ENCODE results near the gene SPRTN. TPM values are rescaled to one million over a fixed set of nuclear protein-coding genes. Genes with fewer than 3 reads are reported as not detected.

SPRTN gene
- total and polyA plus RNA-seq, 2 of the 8 experiments (the other 6 are each of a cell fraction or from before 2014, with no cell fraction given) = 6.6 to 15.1 TPM

DNA sequence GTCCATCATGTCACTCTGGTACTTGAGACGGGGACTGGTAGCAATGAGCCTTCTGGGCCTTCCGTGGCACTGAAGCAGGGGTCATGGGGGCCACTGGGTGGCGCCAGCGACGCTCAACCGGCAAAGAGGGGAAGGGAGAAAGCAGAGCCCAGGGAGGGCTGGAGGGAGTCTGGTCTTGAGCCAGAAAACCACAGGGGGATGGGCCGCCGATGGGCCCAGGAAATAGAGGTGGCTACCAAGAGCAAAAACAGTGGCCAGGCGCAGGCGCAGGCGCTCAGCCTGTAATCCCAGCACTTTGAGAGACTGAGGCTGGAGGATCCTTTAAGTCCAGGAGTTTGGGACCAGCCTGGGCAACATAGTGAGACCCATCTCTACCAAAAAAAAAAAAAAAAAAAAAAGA is 22.2 kb upstream of the SPRTN start (continued):
- TF ChIP-seq HDAC2 (IDR thresholded peaks at IDR 0.05; ENCODE audit: borderline replicate concordance in 1 of 2, low read depth in 2 of 2, low read length in 2 of 2) (0 out of 4 replicates have a peak, but pooled peaks of 1 of the 2 experiments have one; percentile 42), ZNF274 (IDR thresholded peaks at IDR 0.05; ENCODE audit: borderline replicate concordance, extremely low read depth, low read length) (no peak), BRCA1 (IDR thresholded peaks at IDR 0.05; ENCODE audit: low read depth, low read length) (0 out of 2 replicates have a peak, but pooled peaks have one; percentile 15), KDM1A (IDR thresholded peaks at IDR 0.05; ENCODE audit: borderline replicate concordance, low read length) (peak; percentile 91), CHD2 (IDR thresholded peaks at IDR 0.05; ENCODE audit: low read length) (peak; percentile 32; the same call in 1 of the 2 replicates), HDAC6 (IDR thresholded peaks at IDR 0.05; ENCODE audit: low read depth, low read length) (no peak), SIRT6 (IDR thresholded peaks at IDR 0.05; ENCODE audit: low read length) (no peak)
- TF ChIP-seq, protein P1, sequence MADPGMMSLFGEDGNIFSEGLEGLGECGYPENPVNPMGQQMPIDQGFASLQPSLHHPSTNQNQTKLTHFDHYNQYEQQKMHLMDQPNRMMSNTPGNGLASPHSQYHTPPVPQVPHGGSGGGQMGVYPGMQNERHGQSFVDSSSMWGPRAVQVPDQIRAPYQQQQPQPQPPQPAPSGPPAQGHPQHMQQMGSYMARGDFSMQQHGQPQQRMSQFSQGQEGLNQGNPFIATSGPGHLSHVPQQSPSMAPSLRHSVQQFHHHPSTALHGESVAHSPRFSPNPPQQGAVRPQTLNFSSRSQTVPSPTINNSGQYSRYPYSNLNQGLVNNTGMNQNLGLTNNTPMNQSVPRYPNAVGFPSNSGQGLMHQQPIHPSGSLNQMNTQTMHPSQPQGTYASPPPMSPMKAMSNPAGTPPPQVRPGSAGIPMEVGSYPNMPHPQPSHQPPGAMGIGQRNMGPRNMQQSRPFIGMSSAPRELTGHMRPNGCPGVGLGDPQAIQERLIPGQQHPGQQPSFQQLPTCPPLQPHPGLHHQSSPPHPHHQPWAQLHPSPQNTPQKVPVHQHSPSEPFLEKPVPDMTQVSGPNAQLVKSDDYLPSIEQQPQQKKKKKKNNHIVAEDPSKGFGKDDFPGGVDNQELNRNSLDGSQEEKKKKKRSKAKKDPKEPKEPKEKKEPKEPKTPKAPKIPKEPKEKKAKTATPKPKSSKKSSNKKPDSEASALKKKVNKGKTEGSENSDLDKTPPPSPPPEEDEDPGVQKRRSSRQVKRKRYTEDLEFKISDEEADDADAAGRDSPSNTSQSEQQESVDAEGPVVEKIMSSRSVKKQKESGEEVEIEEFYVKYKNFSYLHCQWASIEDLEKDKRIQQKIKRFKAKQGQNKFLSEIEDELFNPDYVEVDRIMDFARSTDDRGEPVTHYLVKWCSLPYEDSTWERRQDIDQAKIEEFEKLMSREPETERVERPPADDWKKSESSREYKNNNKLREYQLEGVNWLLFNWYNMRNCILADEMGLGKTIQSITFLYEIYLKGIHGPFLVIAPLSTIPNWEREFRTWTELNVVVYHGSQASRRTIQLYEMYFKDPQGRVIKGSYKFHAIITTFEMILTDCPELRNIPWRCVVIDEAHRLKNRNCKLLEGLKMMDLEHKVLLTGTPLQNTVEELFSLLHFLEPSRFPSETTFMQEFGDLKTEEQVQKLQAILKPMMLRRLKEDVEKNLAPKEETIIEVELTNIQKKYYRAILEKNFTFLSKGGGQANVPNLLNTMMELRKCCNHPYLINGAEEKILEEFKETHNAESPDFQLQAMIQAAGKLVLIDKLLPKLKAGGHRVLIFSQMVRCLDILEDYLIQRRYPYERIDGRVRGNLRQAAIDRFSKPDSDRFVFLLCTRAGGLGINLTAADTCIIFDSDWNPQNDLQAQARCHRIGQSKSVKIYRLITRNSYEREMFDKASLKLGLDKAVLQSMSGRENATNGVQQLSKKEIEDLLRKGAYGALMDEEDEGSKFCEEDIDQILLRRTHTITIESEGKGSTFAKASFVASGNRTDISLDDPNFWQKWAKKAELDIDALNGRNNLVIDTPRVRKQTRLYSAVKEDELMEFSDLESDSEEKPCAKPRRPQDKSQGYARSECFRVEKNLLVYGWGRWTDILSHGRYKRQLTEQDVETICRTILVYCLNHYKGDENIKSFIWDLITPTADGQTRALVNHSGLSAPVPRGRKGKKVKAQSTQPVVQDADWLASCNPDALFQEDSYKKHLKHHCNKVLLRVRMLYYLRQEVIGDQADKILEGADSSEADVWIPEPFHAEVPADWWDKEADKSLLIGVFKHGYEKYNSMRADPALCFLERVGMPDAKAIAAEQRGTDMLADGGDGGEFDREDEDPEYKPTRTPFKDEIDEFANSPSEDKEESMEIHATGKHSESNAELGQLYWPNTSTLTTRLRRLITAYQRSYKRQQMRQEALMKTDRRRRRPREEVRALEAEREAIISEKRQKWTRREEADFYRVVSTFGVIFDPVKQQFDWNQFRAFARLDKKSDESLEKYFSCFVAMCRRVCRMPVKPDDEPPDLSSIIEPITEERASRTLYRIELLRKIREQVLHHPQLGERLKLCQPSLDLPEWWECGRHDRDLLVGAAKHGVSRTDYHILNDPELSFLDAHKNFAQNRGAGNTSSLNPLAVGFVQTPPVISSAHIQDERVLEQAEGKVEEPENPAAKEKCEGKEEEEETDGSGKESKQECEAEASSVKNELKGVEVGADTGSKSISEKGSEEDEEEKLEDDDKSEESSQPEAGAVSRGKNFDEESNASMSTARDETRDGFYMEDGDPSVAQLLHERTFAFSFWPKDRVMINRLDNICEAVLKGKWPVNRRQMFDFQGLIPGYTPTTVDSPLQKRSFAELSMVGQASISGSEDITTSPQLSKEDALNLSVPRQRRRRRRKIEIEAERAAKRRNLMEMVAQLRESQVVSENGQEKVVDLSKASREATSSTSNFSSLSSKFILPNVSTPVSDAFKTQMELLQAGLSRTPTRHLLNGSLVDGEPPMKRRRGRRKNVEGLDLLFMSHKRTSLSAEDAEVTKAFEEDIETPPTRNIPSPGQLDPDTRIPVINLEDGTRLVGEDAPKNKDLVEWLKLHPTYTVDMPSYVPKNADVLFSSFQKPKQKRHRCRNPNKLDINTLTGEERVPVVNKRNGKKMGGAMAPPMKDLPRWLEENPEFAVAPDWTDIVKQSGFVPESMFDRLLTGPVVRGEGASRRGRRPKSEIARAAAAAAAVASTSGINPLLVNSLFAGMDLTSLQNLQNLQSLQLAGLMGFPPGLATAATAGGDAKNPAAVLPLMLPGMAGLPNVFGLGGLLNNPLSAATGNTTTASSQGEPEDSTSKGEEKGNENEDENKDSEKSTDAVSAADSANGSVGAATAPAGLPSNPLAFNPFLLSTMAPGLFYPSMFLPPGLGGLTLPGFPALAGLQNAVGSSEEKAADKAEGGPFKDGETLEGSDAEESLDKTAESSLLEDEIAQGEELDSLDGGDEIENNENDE (IDR thresholded peaks at IDR 0.05; ENCODE audit: insufficient replicate concordance, low read length) = no peak
